NB4 (cell line): ENCODE results near the gene TFAP2A.
A peak's percentile ranks its signal among the peaks of the same experiment; 100 is the strongest.

Experiments used
- DNase-seq: peaks from one replicate; pipeline ENCODE4 v3.0.0; 2010; ENCODE audit warnings: low read depth
- H3K4me3 ChIP-seq: one replicate; pipeline ENCODE4 v1.5.1; 2011; ENCODE audit warnings: mild to moderate bottlenecking, low read depth, low read length, moderate library complexity
- MYC ChIP-seq: IDR thresholded peaks from 2 replicates; pipeline ENCODE4 v1.6.1; 2011; ENCODE audit warnings: low read depth, low read length
- POLR2A ChIP-seq: IDR thresholded peaks from 2 replicates; pipeline ENCODE4 v1.6.1; 2011; ENCODE audit warnings: mild to moderate bottlenecking; ENCODE audit not compliant: insufficient read length; ENCODE audit errors: extremely low read depth
- TF ChIP-seq, protein P1 (sequence below): IDR thresholded peaks from 2 replicates; pipeline ENCODE4 v1.6.1; 2011; ENCODE audit warnings: low read depth, low read length
- TF ChIP-seq, protein P2 (sequence below): IDR thresholded peaks from one replicate; pipeline ENCODE4 v1.5.1; 2012; ENCODE audit warnings: low read depth, low read length

The TFAP2A gene

DNA sequence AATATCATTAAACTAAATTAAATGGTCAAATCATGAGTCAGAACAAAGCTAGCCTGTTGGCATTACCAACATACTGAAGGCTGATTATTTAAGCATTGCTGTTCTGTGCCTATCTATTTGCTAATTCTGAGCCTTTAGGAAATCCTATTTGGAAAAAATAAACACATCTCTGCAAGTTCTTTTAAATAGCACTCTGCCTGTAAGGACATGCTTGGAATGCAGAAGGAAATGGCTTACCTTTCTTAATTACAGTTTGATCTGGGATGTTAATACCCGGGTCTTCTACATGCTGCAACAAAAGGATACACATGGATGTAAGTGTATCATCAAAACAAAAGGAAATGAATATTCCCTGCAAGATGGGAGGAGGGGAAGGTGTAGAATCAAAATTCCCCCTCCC is 8.3 kb downstream of the TFAP2A start:
- no peak overlapping the region for H3K4me3 ChIP-seq
- no peak for TF ChIP-seq MYC
- TF ChIP-seq POLR2A: no peak
- TF ChIP-seq, protein P1, sequence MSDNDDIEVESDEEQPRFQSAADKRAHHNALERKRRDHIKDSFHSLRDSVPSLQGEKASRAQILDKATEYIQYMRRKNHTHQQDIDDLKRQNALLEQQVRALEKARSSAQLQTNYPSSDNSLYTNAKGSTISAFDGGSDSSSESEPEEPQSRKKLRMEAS: no peak
- TF ChIP-seq, protein P2, sequence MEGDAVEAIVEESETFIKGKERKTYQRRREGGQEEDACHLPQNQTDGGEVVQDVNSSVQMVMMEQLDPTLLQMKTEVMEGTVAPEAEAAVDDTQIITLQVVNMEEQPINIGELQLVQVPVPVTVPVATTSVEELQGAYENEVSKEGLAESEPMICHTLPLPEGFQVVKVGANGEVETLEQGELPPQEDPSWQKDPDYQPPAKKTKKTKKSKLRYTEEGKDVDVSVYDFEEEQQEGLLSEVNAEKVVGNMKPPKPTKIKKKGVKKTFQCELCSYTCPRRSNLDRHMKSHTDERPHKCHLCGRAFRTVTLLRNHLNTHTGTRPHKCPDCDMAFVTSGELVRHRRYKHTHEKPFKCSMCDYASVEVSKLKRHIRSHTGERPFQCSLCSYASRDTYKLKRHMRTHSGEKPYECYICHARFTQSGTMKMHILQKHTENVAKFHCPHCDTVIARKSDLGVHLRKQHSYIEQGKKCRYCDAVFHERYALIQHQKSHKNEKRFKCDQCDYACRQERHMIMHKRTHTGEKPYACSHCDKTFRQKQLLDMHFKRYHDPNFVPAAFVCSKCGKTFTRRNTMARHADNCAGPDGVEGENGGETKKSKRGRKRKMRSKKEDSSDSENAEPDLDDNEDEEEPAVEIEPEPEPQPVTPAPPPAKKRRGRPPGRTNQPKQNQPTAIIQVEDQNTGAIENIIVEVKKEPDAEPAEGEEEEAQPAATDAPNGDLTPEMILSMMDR: no peak
- no peak for DNase-seq

DNA sequence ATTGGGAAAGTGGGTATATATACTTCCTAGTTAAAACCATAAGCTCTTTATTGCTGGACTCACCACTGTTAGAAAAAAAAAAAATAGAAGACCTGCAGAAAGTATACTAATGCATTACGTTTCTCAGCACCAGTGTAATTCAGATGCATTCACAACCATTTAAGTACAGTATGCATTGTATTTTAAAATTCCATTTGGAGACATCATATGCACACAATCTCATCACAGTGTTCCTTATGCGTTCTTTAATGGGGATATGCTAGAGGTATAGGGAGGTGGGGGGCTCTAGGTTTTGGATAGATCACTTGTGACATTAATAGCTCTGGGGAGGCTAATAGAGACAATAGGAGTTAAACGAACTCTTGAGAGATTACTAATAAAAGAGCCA is 9.4 kb downstream of the TFAP2A start:
- peak overlapping the region; percentile 88 for H3K4me3 ChIP-seq
- DNase-seq: no peak
- TF ChIP-seq POLR2A: no peak
- TF ChIP-seq, protein P1: no peak
- 0 out of 2 replicates have a peak, but pooled peaks have one; percentile 5 for TF ChIP-seq MYC

DNA sequence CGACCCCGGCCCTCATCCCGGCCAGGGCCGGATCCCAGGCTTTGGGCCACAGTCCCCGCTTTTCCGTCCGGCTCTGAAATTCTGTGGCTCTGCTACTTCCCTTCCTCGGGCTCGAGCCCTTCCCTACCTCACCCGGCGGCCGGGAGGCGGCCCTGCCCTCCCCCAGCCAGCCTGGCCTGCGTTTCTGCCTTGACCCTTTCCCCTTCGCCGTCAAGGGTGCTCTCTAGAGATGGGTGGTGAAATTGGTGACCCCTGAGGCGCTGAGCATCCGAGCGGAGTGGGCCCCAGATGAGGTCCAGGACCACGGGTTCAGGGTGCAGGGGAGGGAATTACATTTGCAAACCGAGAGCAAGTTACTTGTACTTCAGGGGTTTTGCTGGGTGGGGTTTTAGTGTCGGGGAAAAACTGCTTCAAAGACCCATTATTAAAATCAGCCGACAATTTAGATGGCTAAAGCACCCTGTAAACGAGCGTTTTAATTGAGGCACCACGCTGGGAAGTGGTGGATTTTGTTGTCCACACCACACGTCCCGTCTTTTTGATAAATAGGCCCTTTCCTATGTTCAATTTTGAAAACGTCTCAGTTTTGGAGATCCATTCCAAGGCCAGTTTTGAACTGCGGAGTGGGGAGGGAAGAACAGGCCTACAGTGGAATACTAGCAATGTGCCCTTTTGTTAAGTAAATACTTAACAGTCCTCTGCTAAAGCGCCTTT is 9.9 kb downstream of the TFAP2A start:
- peak overlapping the region; percentile 88 for H3K4me3 ChIP-seq
- no peak for DNase-seq

DNA sequence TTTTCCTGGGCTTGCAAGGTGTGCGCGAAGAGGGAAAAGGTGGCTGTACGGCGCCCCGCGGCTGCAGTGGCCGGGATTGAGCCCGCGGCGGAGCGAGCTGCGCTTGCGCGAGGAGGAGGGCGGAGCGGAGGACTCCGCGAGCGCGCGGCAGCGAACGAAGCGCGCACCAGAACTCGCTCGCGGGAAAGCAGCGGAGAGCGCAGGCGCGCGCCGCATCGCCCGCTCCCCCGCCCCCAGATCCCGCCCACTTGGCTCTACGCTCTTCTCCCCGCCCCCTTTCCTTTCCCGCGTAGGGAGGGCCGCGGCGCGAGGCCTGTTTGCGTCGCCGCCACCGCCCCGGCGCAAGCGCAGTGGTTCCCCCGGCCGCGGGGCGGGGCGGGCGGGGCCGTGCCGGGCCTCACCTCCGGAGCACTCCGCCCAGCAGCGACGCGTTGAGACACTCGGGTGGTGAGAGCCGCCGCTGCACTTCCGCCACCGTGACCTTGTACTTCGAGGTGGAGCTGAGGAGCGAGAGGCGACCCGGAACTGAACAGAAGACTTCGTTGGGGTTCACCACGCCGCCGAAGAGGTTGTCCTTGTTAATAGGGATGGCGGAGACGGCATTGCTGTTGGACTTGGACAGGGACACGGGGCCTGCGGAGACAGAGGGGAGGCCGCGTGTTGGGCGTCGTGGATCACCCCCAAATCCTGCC is 10.6 kb downstream of the TFAP2A start:
- TF ChIP-seq POLR2A: peak; percentile 89
- TF ChIP-seq, protein P1: peak; percentile 84
- peak; percentile 89 for TF ChIP-seq MYC
- TF ChIP-seq, protein P2: peak; percentile 26
- peak overlapping the region; percentile 88 for H3K4me3 ChIP-seq
- peak; percentile 99 for DNase-seq

More for the DNA sequence above, 9.9 kb downstream of the TFAP2A start:
- TF ChIP-seq MYC: peak; percentile 7; the same call in 1 of the 2 replicates
- no peak for TF ChIP-seq POLR2A

DNA sequence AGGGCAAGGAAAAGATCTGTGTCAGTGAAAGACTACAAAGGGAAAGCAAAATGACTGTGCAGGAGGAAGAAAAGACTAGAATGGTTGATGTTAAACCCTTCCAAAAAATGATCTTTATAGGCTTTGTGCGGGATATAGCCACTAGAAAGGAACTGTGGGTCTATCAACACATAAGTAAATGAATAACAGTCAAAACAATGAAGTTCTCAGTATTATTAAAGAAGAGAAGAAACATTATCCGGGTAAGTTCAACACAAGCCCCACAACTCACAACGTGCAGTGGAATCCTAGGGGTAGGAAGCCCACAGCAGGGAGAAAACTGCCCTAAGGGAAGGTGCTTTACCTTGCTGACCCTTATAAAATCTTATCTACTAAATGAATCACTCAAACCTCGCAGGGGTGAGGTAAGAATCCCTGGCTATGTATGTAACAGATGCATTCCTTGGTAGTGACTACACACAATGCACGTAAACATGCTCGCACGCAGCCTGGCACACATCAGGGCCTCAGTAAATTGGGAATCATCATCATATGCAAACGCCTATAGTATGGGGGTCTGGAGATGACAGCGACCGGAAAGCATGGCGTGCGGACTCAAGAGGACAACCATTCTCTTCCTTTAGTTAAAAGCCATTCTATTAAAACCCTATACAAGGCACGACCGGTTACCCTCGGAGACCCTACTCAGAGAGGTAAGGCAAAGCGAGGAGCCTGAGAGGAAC is 11.3 kb downstream of the TFAP2A start:
- TF ChIP-seq MYC (no peak), POLR2A (no peak)
- TF ChIP-seq, protein P1: no peak
- TF ChIP-seq, protein P2: no peak
- no peak for DNase-seq
- H3K4me3 ChIP-seq: peak overlapping the region; percentile 78

DNA sequence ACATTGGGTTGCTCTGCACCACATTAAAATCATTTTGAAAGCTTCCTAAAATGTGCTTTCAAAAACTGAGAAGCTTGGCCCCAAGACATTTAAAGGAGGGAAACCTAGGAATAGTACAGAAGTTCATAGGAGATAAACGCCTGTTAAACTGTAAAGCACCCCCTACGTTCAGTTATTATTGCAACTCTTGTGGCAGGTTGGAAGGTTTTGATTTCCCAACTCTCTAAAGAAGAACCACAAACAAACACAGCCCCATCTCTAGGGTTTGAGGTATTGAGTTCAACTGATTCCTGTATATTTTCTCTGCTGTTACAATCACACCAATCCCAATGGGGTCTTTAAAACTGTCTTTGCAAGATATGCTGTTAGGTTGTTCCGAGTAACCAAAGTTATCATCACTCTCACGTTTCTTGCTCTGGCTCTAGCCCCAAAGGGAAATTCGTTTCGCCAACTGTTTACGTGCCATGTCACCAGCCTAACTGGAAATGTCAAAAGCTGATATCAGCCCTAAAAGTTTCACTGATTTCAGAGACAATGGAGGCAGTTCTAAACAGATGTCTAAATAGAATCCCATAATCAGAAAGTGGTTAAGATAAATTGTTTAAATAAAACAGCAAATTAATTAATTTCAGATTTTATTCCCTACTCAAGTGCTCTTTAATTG is 12.1 kb downstream of the TFAP2A start:
- TF ChIP-seq, protein P2: no peak
- TF ChIP-seq, protein P1: peak; percentile 25; the same call in 1 of the 2 replicates
- TF ChIP-seq MYC: peak; percentile 60; the same call in 1 of the 2 replicates
- no peak for TF ChIP-seq POLR2A
- peak overlapping the region; percentile 78 for H3K4me3 ChIP-seq
- peak; percentile 94 for DNase-seq
